Esophagus muscularis mucosa (tissue), 4 donors: ENCODE data around the gene PAX3.

Experiments
- CTCF ChIP-seq, 3 experiments: fragments of 200-600 bp in 2 of 3; fragments of 450-650 bp in 1 of 3; sonication (generic) in 2 of 3; IDR thresholded peaks; one replicate each; pipeline ENCODE4 v1.5.1; 2017 to 2019; ENCODE audit warnings: antibody characterized with exemption in 3 of 3, mild to moderate bottlenecking in 2 of 3, moderate library complexity in 1 of 3
- EP300 ChIP-seq: sonication (generic); formaldehyde crosslinking; IDR thresholded peaks from one replicate; pipeline ENCODE4 v1.6.1; 2017; ENCODE audit warnings: antibody characterized with exemption
- POLR2A ChIP-seq: fragments of 450-650 bp; IDR thresholded peaks from one replicate; pipeline ENCODE4 v1.6.1; 2017; ENCODE audit warnings: antibody characterized with exemption, moderate library complexity, mild to moderate bottlenecking, low read depth

GRCh38 chr2:222293660-222294630 lies 4.9 kb downstream of the PAX3 start:
- TF ChIP-seq POLR2A, result no peak
- no peak for TF ChIP-seq CTCF (IDR thresholded peaks at IDR 0.05)
- TF ChIP-seq EP300, result no peak
